ENCODE results near the gene SPC24.

SPC24 gene

GRCh38 chr19:11174336-11174735 lies 18.8 kb upstream of the SPC24 start:
- TF ChIP-seq CTCF (IDR thresholded peaks at IDR 0.05; ENCODE audit: low read length) (no peak), EZH2 (IDR thresholded peaks at IDR 0.05; ENCODE audit: borderline replicate concordance, low read length) (no peak)
- no peak overlapping the region for H3K4me3 ChIP-seq (ENCODE audit: low read depth, low read length, poor library complexity, severe bottlenecking)
- H3K36me3 ChIP-seq (ENCODE audit: insufficient read depth, low read length) = peaks cover 76% of the 10 kb centered on the region
- no peaks in the 10 kb centered on the region for H3K9me3 ChIP-seq (ENCODE audit: low read length)
- H3K79me2 ChIP-seq (ENCODE audit: insufficient read depth, low read length) = no peaks in the 10 kb centered on the region
- no peak overlapping the region for H3K27ac ChIP-seq (ENCODE audit: low read depth, low read length, poor library complexity, severe bottlenecking)
- no peaks in the 10 kb centered on the region for H3F3A ChIP-seq (ENCODE audit: insufficient read depth, low read length)
- no peaks in the 10 kb centered on the region for H3K27me3 ChIP-seq (ENCODE audit: insufficient read depth, low read length)
- no peak overlapping the region for H2AFZ ChIP-seq (ENCODE audit: low read length)
- H4K20me1 ChIP-seq (ENCODE audit: insufficient read depth, low read length) = no peaks in the 10 kb centered on the region
- no peak overlapping the region for H3K9ac ChIP-seq (ENCODE audit: low read length)
- no peak overlapping the region for H3K4me2 ChIP-seq (ENCODE audit: low read length)
- no peaks in the 10 kb centered on the region for H3K9me2 ChIP-seq (ENCODE audit: low read depth, low read length)
- H3K4me1 ChIP-seq (ENCODE audit: insufficient read depth, low read length, severe bottlenecking) = peaks cover 1% of the 10 kb centered on the region

GRCh38 chr19:11173516-11174155 lies 18.1 kb upstream of the SPC24 start:
- no peaks in the 10 kb centered on the region for H3K9me2 ChIP-seq (ENCODE audit: low read depth, low read length)
- no peaks in the 10 kb centered on the region for H3K27me3 ChIP-seq (ENCODE audit: insufficient read depth, low read length)
- TF ChIP-seq EZH2 (IDR thresholded peaks at IDR 0.05; ENCODE audit: borderline replicate concordance, low read length) (no peak), CTCF (IDR thresholded peaks at IDR 0.05; ENCODE audit: low read length) (no peak)
- no peak overlapping the region for H3K4me2 ChIP-seq (ENCODE audit: low read length)
- H3K4me3 ChIP-seq (ENCODE audit: low read depth, low read length, poor library complexity, severe bottlenecking) = no peak overlapping the region
- no peaks in the 10 kb centered on the region for H4K20me1 ChIP-seq (ENCODE audit: insufficient read depth, low read length)
- H3K4me1 ChIP-seq (ENCODE audit: insufficient read depth, low read length, severe bottlenecking) = no peaks in the 10 kb centered on the region
- H3K9ac ChIP-seq (ENCODE audit: low read length) = no peak overlapping the region
- H3K9me3 ChIP-seq (ENCODE audit: low read length) = no peaks in the 10 kb centered on the region
- H3K27ac ChIP-seq (ENCODE audit: low read depth, low read length, poor library complexity, severe bottlenecking) = no peak overlapping the region
- H3K36me3 ChIP-seq (ENCODE audit: insufficient read depth, low read length) = peaks cover 78% of the 10 kb centered on the region
- H2AFZ ChIP-seq (ENCODE audit: low read length) = no peak overlapping the region
- H3F3A ChIP-seq (ENCODE audit: insufficient read depth, low read length) = no peaks in the 10 kb centered on the region
- no peaks in the 10 kb centered on the region for H3K79me2 ChIP-seq (ENCODE audit: insufficient read depth, low read length)

- Histone ChIP-seq H4K20me1 (ENCODE audit: insufficient read depth, low read length) (no peaks in the 10 kb centered on the region), H3K27me3 (ENCODE audit: insufficient read depth, low read length) (no peaks in the 10 kb centered on the region), H3K27ac (ENCODE audit: low read depth, low read length, poor library complexity, severe bottlenecking) (no peak overlapping the region), H3K36me3 (ENCODE audit: insufficient read depth, low read length) (peaks cover 79% of the 10 kb centered on the region), H3K4me1 (ENCODE audit: insufficient read depth, low read length, severe bottlenecking) (no peaks in the 10 kb centered on the region), H3K4me3 (ENCODE audit: low read depth, low read length, poor library complexity, severe bottlenecking) (no peak overlapping the region), H3K9me2 (ENCODE audit: low read depth, low read length) (no peaks in the 10 kb centered on the region), H3K9me3 (ENCODE audit: low read length) (no peaks in the 10 kb centered on the region), H3F3A (ENCODE audit: insufficient read depth, low read length) (no peaks in the 10 kb centered on the region), H3K79me2 (ENCODE audit: insufficient read depth, low read length) (no peaks in the 10 kb centered on the region), H3K4me2 (ENCODE audit: low read length) (no peak overlapping the region), H2AFZ (ENCODE audit: low read length) (no peak overlapping the region), H3K9ac (ENCODE audit: low read length) (no peak overlapping the region)
- TF ChIP-seq EZH2 (IDR thresholded peaks at IDR 0.05; ENCODE audit: borderline replicate concordance, low read length) (no peak), CTCF (IDR thresholded peaks at IDR 0.05; ENCODE audit: low read length) (no peak)
These were observed 17.0 kb upstream of the SPC24 start for GRCh38 chr19:11172576-11172975.
